KMS-11 (cell line): ENCODE results near the gene NPC1.

Source experiments
- H2AFZ ChIP-seq: fragments of 200-600 bp; sonication (generic); 2 replicates; pipeline ENCODE4 v1.6.1; 2016; ENCODE audit warnings: antibody characterized with exemption, mixed run types, low read depth
- H3K27ac ChIP-seq: fragments of 200-600 bp; sonication (generic); 2 replicates; pipeline ENCODE4 v1.6.1; 2016; ENCODE audit warnings: mild to moderate bottlenecking, mixed run types
- H3K27me3 ChIP-seq: fragments of 200-600 bp; sonication (generic); 2 replicates; pipeline ENCODE4 v1.6.1; 2017; ENCODE audit warnings: mild to moderate bottlenecking, low read depth, mixed run types, moderate library complexity; ENCODE audit not compliant: insufficient read depth
- H3K36me3 ChIP-seq: fragments of 200-600 bp; sonication (generic); 2 replicates; pipeline ENCODE4 v1.6.1; 2017; ENCODE audit warnings: mild to moderate bottlenecking, mixed run types; ENCODE audit not compliant: insufficient read depth
- H3K4me1 ChIP-seq: fragments of 200-600 bp; sonication (generic); 2 replicates; pipeline ENCODE4 v1.6.1; 2016; ENCODE audit warnings: mild to moderate bottlenecking, low read depth, mixed run types; ENCODE audit not compliant: poor library complexity, severe bottlenecking
- H3K4me2 ChIP-seq: fragments of 200-600 bp; sonication (generic); 2 replicates; pipeline ENCODE4 v1.7.0; 2016; ENCODE audit warnings: mild to moderate bottlenecking, mixed run types
- H3K4me3 ChIP-seq: fragments of 200-600 bp; sonication (generic); IDR thresholded peaks from 2 replicates; pipeline ENCODE4 v1.6.1; 2017; ENCODE audit warnings: low read depth, low read length, mixed read lengths; ENCODE audit not compliant: insufficient read depth
- H3K79me2 ChIP-seq: fragments of 200-600 bp; sonication (generic); 2 replicates; pipeline ENCODE4 v1.6.1; 2016; ENCODE audit warnings: low read depth, mixed run types; ENCODE audit not compliant: insufficient read depth
- H3K9ac ChIP-seq: fragments of 200-600 bp; sonication (generic); 2 replicates; pipeline ENCODE4 v1.6.1; 2016; ENCODE audit warnings: mild to moderate bottlenecking, mixed run types
- H4K20me1 ChIP-seq: fragments of 200-600 bp; sonication (generic); 2 replicates; pipeline ENCODE4 v1.6.1; 2016; ENCODE audit warnings: mild to moderate bottlenecking, mixed run types; ENCODE audit not compliant: insufficient read depth
- TF ChIP-seq, protein P1 (sequence below): fragments of 200-600 bp; sonication (generic); conservative IDR thresholded peaks from 2 replicates; pipeline ENCODE4 v1.6.1; 2017; ENCODE audit warnings: low read depth, mild to moderate bottlenecking, antibody characterized with exemption, low read length, moderate library complexity, mixed read lengths

The NPC1 gene

DNA sequence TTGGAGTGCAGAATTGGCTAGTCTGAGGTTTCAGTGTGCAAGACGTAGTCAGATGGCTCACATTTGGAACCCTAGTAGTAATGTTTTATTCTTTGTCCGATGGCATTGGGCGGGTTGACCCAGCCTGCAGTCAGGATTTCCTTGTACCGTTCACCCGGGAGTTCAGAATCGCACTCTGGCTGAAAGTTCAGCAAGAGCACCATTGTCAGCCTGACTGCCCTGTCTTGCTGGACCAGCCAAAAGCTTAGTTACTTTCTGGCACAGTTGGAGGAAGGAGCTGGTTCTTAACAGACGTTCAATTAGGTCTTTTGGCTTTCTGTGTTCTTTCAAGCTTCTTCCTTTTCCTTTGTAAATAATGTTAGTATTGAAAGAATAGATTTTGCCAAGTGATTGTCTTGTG, 64.4 kb downstream of the NPC1 start:
- peaks cover 18% of the 10 kb centered on the region; the same call in 1 of the 2 replicates for H3K36me3 ChIP-seq
- H2AFZ ChIP-seq = no peak overlapping the region
- H3K4me1 ChIP-seq = no peaks in the 10 kb centered on the region
- H4K20me1 ChIP-seq = no peaks in the 10 kb centered on the region
- H3K4me3 ChIP-seq = no peak overlapping the region
- H3K27me3 ChIP-seq = no peaks in the 10 kb centered on the region
- TF ChIP-seq, protein P1, sequence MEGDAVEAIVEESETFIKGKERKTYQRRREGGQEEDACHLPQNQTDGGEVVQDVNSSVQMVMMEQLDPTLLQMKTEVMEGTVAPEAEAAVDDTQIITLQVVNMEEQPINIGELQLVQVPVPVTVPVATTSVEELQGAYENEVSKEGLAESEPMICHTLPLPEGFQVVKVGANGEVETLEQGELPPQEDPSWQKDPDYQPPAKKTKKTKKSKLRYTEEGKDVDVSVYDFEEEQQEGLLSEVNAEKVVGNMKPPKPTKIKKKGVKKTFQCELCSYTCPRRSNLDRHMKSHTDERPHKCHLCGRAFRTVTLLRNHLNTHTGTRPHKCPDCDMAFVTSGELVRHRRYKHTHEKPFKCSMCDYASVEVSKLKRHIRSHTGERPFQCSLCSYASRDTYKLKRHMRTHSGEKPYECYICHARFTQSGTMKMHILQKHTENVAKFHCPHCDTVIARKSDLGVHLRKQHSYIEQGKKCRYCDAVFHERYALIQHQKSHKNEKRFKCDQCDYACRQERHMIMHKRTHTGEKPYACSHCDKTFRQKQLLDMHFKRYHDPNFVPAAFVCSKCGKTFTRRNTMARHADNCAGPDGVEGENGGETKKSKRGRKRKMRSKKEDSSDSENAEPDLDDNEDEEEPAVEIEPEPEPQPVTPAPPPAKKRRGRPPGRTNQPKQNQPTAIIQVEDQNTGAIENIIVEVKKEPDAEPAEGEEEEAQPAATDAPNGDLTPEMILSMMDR = no peak
- H3K9ac ChIP-seq = no peak overlapping the region
- no peak overlapping the region for H3K4me2 ChIP-seq
- H3K79me2 ChIP-seq = no peaks in the 10 kb centered on the region
- no peak overlapping the region for H3K27ac ChIP-seq

DNA sequence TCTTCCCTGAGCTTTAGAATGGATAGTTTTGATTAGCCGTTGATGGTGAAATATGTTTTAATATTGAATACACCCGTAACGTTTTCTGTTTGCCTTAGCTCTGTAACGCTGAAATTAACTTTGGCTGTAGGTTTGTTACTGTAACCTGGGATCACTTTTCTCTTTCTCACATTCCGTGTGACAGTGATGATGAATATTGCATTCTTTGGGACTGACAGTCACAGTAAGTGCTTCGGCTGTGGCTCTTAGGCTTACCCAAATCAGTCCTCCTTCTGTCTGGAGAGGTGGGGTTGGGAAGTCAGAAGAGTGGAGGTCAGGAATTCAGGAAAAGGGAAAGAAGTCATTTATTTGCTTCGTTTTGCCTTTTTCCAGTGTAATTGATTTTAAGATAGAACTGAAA, 65.0 kb downstream of the NPC1 start:
- no peak overlapping the region for H3K4me2 ChIP-seq
- no peaks in the 10 kb centered on the region for H3K79me2 ChIP-seq
- TF ChIP-seq, protein P1 = no peak
- H3K27me3 ChIP-seq = no peaks in the 10 kb centered on the region
- no peak overlapping the region for H2AFZ ChIP-seq
- H3K27ac ChIP-seq = no peak overlapping the region
- H3K4me3 ChIP-seq = no peak overlapping the region
- H3K9ac ChIP-seq = no peak overlapping the region
- no peaks in the 10 kb centered on the region for H4K20me1 ChIP-seq
- no peaks in the 10 kb centered on the region for H3K4me1 ChIP-seq
- peaks cover 18% of the 10 kb centered on the region; the same call in 1 of the 2 replicates for H3K36me3 ChIP-seq

DNA sequence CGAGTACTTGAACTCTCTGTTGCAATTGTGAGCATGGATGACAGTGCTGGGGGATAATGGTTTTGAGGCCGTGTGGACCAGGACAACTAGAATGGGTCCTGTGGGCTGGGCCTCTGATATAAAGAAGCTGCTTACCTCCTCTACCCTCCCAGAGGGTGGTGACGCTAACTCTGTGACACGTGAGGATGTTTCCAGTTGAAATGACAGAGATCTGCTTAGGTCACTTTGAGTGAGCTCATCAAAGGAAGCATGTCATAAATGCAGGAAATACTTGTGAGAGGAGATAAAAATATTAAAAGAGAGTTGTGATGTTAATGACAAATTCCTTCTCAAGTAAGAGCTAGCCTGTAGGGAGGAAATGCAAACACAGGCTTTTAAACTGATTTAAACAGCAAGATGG, 66.6 kb downstream of the NPC1 start:
- Histone ChIP-seq H4K20me1 (no peaks in the 10 kb centered on the region), H2AFZ (no peak overlapping the region), H3K36me3 (peaks cover 18% of the 10 kb centered on the region; the same call in 1 of the 2 replicates), H3K27ac (no peak overlapping the region), H3K27me3 (no peaks in the 10 kb centered on the region), H3K4me2 (no peak overlapping the region), H3K4me3 (no peak overlapping the region), H3K4me1 (no peaks in the 10 kb centered on the region), H3K9ac (no peak overlapping the region), H3K79me2 (no peaks in the 10 kb centered on the region)
- TF ChIP-seq, protein P1 = no peak

DNA sequence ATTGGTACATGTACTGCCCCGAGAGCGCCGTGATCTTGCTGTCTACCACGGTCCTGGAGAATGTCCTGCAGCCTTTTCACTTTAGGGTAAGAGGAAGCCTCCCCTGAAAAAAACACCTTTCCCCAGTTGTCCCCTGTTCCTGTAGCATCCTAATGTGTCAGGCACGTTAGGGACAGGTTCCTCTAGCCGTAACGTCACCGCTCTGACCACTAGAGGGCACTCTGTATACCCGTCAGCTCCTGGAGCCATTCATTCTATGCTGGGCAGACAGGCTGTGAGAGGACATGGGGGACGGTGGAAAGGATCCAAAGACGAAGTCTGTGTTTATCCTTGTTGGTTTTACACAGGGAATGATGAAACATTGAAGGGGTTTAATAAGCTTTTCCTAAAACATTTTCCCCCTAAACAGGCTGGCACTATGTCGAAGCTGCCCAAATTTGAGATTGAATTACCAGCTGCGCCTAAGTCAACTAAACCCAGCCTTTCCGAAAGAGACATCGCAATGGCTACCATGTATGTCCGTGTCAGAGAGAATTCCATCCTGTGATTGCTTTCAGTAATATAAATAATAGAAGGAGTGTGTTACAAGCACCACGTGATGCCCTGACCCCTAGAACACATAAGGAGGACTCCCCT, 70.3 kb downstream of the NPC1 start:
- Histone ChIP-seq H3K36me3 (peaks cover 9% of the 10 kb centered on the region; the same call in 1 of the 2 replicates), H3K4me3 (no peak overlapping the region), H3K4me1 (peaks cover 15% of the 10 kb centered on the region), H4K20me1 (no peaks in the 10 kb centered on the region), H3K9ac (no peak overlapping the region), H3K79me2 (no peaks in the 10 kb centered on the region), H3K4me2 (no peak overlapping the region), H2AFZ (no peak overlapping the region), H3K27ac (no peak overlapping the region), H3K27me3 (no peaks in the 10 kb centered on the region)
- TF ChIP-seq, protein P1 = peak; percentile 94
